Loucy (cell line): ENCODE data around the gene MYH15.

ENCODE experiments used
- H2AFZ ChIP-seq: fragments of 200-600 bp; sonication (generic); 2 replicates; pipeline ENCODE4 v1.6.0; 2016; ENCODE audit warnings: antibody characterized with exemption, mild to moderate bottlenecking, low read length, moderate library complexity
- H3F3A ChIP-seq: fragments of 200-600 bp; 2 replicates; pipeline ENCODE4 v1.6.0; 2016; ENCODE audit warnings: antibody characterized with exemption, low read depth, mild to moderate bottlenecking
- H3K27me3 ChIP-seq: fragments of 200-600 bp; sonication (generic); 2 replicates; pipeline ENCODE4 v1.6.1; 2014; ENCODE audit warnings: low read length, mild to moderate bottlenecking; ENCODE audit not compliant: insufficient read depth, poor library complexity, severe bottlenecking
- H3K36me3 ChIP-seq: fragments of 200-600 bp; sonication (generic); 2 replicates; pipeline ENCODE4 v1.6.1; 2016; ENCODE audit warnings: low read length; ENCODE audit not compliant: insufficient read depth
- H3K4me1 ChIP-seq: fragments of 200-600 bp; sonication (generic); 2 replicates; pipeline ENCODE4 v1.5.1; 2014; ENCODE audit warnings: low read length, mild to moderate bottlenecking; ENCODE audit not compliant: insufficient read depth, poor library complexity, severe bottlenecking
- H3K4me2 ChIP-seq: fragments of 200-600 bp; sonication (generic); 2 replicates; pipeline ENCODE4 v1.6.0; 2014; ENCODE audit warnings: antibody characterized with exemption, low read length, low read depth, mild to moderate bottlenecking; ENCODE audit not compliant: poor library complexity, severe bottlenecking
- H3K4me3 ChIP-seq: fragments of 200-600 bp; sonication (generic); 2 replicates; pipeline ENCODE4 v1.5.1; 2014; ENCODE audit warnings: low read length, mild to moderate bottlenecking, mixed read lengths; ENCODE audit not compliant: poor library complexity, severe bottlenecking
- H3K79me2 ChIP-seq: fragments of 200-600 bp; sonication (generic); 2 replicates; pipeline ENCODE4 v1.6.1; 2014; ENCODE audit warnings: low read length; ENCODE audit not compliant: insufficient read depth
- H3K9ac ChIP-seq: fragments of 200-600 bp; sonication (generic); 2 replicates; pipeline ENCODE4 v1.6.0; 2014; ENCODE audit warnings: mild to moderate bottlenecking, low read depth, low read length, moderate library complexity; ENCODE audit not compliant: poor library complexity, severe bottlenecking
- H3K9me2 ChIP-seq: fragments of 200-600 bp; sonication (generic); replicated peaks from 2 replicates; pipeline ENCODE4 v1.6.1; 2016; ENCODE audit warnings: low read depth, low read length, mixed read lengths
- H3K9me3 ChIP-seq: fragments of 200-600 bp; sonication (generic); 2 replicates; pipeline ENCODE4 v1.6.1; 2014; ENCODE audit warnings: mild to moderate bottlenecking, antibody characterized with exemption, low read length, low read depth; ENCODE audit not compliant: insufficient read depth
- H4K20me1 ChIP-seq: fragments of 200-600 bp; sonication (generic); 2 replicates; pipeline ENCODE4 v1.6.0; 2014; ENCODE audit warnings: antibody characterized with exemption, low read length, mild to moderate bottlenecking; ENCODE audit not compliant: insufficient read depth, poor library complexity, severe bottlenecking
- CTCF ChIP-seq: fragments of 200-600 bp; sonication (generic); conservative IDR thresholded peaks from 2 replicates; pipeline ENCODE4 v1.5.1; 2014; ENCODE audit warnings: mild to moderate bottlenecking, antibody characterized with exemption, low read length
- EZH2phosphoT487 ChIP-seq: fragments of 200-600 bp; IDR thresholded peaks from 2 replicates; pipeline ENCODE4 v1.6.1; 2018; ENCODE audit warnings: antibody characterized with exemption, mild to moderate bottlenecking, moderate library complexity, borderline replicate concordance

The MYH15 gene

GRCh38 chr3:108391917-108392593, 118.3 kb downstream of the MYH15 start:
- no peaks in the 10 kb centered on the region for H3K9me3 ChIP-seq
- H4K20me1 ChIP-seq: no peaks in the 10 kb centered on the region
- H3K36me3 ChIP-seq: no peaks in the 10 kb centered on the region
- no peaks in the 10 kb centered on the region for H3K27me3 ChIP-seq
- no peaks in the 10 kb centered on the region for H3K79me2 ChIP-seq
- no peaks in the 10 kb centered on the region for H3K9me2 ChIP-seq
- TF ChIP-seq EZH2phosphoT487: no peak
- no peak for TF ChIP-seq CTCF
- H3K4me3 ChIP-seq: no peak overlapping the region
- H3K4me2 ChIP-seq: no peak overlapping the region
- no peaks in the 10 kb centered on the region for H3F3A ChIP-seq
- peaks cover 39% of the 10 kb centered on the region for H3K4me1 ChIP-seq
- no peak overlapping the region for H2AFZ ChIP-seq
- no peak overlapping the region for H3K9ac ChIP-seq

GRCh38 chr3:108389372-108389771, 121.0 kb downstream of the MYH15 start:
- Histone ChIP-seq H2AFZ (no peak overlapping the region), H3K9me3 (no peaks in the 10 kb centered on the region), H3K27me3 (no peaks in the 10 kb centered on the region), H3K9me2 (no peaks in the 10 kb centered on the region), H3K4me2 (no peak overlapping the region), H3K79me2 (no peaks in the 10 kb centered on the region), H3K4me3 (no peak overlapping the region), H3F3A (no peaks in the 10 kb centered on the region), H3K4me1 (peaks cover 31% of the 10 kb centered on the region), H3K36me3 (no peaks in the 10 kb centered on the region), H3K9ac (no peak overlapping the region), H4K20me1 (no peaks in the 10 kb centered on the region)
- TF ChIP-seq CTCF (no peak), EZH2phosphoT487 (no peak)

GRCh38 chr3:108388136-108389132, 122.0 kb downstream of the MYH15 start:
- Histone ChIP-seq H3K9me2 (no peaks in the 10 kb centered on the region), H3K27me3 (no peaks in the 10 kb centered on the region), H3K9me3 (no peaks in the 10 kb centered on the region), H3K4me2 (no peak overlapping the region), H3K36me3 (no peaks in the 10 kb centered on the region), H3K4me3 (no peak overlapping the region), H3F3A (no peaks in the 10 kb centered on the region), H3K9ac (no peak overlapping the region), H4K20me1 (no peaks in the 10 kb centered on the region), H2AFZ (no peak overlapping the region), H3K4me1 (peaks cover 24% of the 10 kb centered on the region), H3K79me2 (no peaks in the 10 kb centered on the region)
- no peak for TF ChIP-seq CTCF
- TF ChIP-seq EZH2phosphoT487: no peak
